Measurements from ENCODE around the gene GRIK4. TPM values are rescaled to one million over a fixed set of nuclear protein-coding genes. Genes with fewer than 3 reads are reported as not detected.

GRIK4 gene
- polyA plus RNA-seq, 1 donor from 2014 or later: not detected

GRCh38 chr11:120713296-120713695 lies 201.7 kb downstream of the GRIK4 start:
- Mint-ChIP-seq H3K4me1 (peaks cover 0 to 15% (median 5%) of the 10 kb centered on the region in 3 donors), H3K36me3 (no peaks in the 10 kb centered on the region), H3K4me3 (no peak overlapping the region), H3K9me3 (no peaks in the 10 kb centered on the region), H3K27ac (no peak overlapping the region), H3K27me3 (peaks cover 7% of the 10 kb centered on the region)

GRCh38 chr11:120714438-120714837 lies 202.9 kb downstream of the GRIK4 start:
- Mint-ChIP-seq H3K4me1 (peaks cover 0 to 15% (median 5%) of the 10 kb centered on the region in 3 donors), H3K27ac (no peak overlapping the region), H3K4me3 (peak overlapping the region in 3 of 4 donors; percentile 51 to 79 (median 57)), H3K27me3 (peaks cover 11% of the 10 kb centered on the region), H3K9me3 (no peaks in the 10 kb centered on the region), H3K36me3 (no peaks in the 10 kb centered on the region)

- no peaks in the 10 kb centered on the region for H3K9me3 Mint-ChIP-seq
- H3K36me3 Mint-ChIP-seq: no peaks in the 10 kb centered on the region
- peaks cover 0 to 13% (median 5%) of the 10 kb centered on the region in 3 donors for H3K4me1 Mint-ChIP-seq
- H3K27me3 Mint-ChIP-seq: peaks cover 18% of the 10 kb centered on the region
- H3K4me3 Mint-ChIP-seq: peak overlapping the region; percentile 51 to 95 (median 84)
- peak overlapping the region in 1 of 3 donors; percentile 71 for H3K27ac Mint-ChIP-seq
Measured at GRCh38 chr11:120715239-120715638, 203.7 kb downstream of the GRIK4 start.

- no peaks in the 10 kb centered on the region for H3K9me3 Mint-ChIP-seq
- no peaks in the 10 kb centered on the region for H3K36me3 Mint-ChIP-seq
- H3K4me3 Mint-ChIP-seq: no peak overlapping the region
- H3K27ac Mint-ChIP-seq: no peak overlapping the region
- peaks cover 0 to 13% (median 5%) of the 10 kb centered on the region in 3 donors for H3K4me1 Mint-ChIP-seq
- peaks cover 21% of the 10 kb centered on the region for H3K27me3 Mint-ChIP-seq
Measured at GRCh38 chr11:120717042-120717441, 205.5 kb downstream of the GRIK4 start.

- Mint-ChIP-seq H3K4me3 (no peak overlapping the region), H3K27ac (no peak overlapping the region), H3K36me3 (no peaks in the 10 kb centered on the region), H3K4me1 (peaks cover 0 to 13% (median 5%) of the 10 kb centered on the region in 3 donors), H3K27me3 (peaks cover 21% of the 10 kb centered on the region), H3K9me3 (no peaks in the 10 kb centered on the region)
Measured at GRCh38 chr11:120717623-120718022, 206.1 kb downstream of the GRIK4 start.

- no peak overlapping the region for H3K4me3 Mint-ChIP-seq
- H3K36me3 Mint-ChIP-seq: no peaks in the 10 kb centered on the region
- peaks cover 0 to 13% (median 5%) of the 10 kb centered on the region in 3 donors for H3K4me1 Mint-ChIP-seq
- H3K27ac Mint-ChIP-seq: no peak overlapping the region
- H3K9me3 Mint-ChIP-seq: no peaks in the 10 kb centered on the region
- peaks cover 21% of the 10 kb centered on the region for H3K27me3 Mint-ChIP-seq
Measured at GRCh38 chr11:120718171-120718570, 206.6 kb downstream of the GRIK4 start.

- no peak overlapping the region for H3K4me3 Mint-ChIP-seq
- H3K36me3 Mint-ChIP-seq: no peaks in the 10 kb centered on the region
- H3K9me3 Mint-ChIP-seq: peaks cover 0 to 2% (median 0%) of the 10 kb centered on the region in 3 donors
- H3K4me1 Mint-ChIP-seq: peaks cover 0 to 13% (median 5%) of the 10 kb centered on the region in 3 donors
- peaks cover 20% of the 10 kb centered on the region for H3K27me3 Mint-ChIP-seq
- H3K27ac Mint-ChIP-seq: no peak overlapping the region
Measured at GRCh38 chr11:120719348-120719747, 207.8 kb downstream of the GRIK4 start.

- H3K27ac Mint-ChIP-seq: no peak overlapping the region
- no peak overlapping the region for H3K4me3 Mint-ChIP-seq
- H3K4me1 Mint-ChIP-seq: peaks cover 0 to 2% (median 0%) of the 10 kb centered on the region in 3 donors
- H3K36me3 Mint-ChIP-seq: no peaks in the 10 kb centered on the region
- H3K27me3 Mint-ChIP-seq: peaks cover 16% of the 10 kb centered on the region
- H3K9me3 Mint-ChIP-seq: peaks cover 0 to 2% (median 0%) of the 10 kb centered on the region in 3 donors
Measured at GRCh38 chr11:120720760-120721159, 209.2 kb downstream of the GRIK4 start.

GRCh38 chr11:120722524-120722923 lies 211.0 kb downstream of the GRIK4 start:
- Mint-ChIP-seq H3K4me1 (peaks cover 0 to 2% (median 0%) of the 10 kb centered on the region in 3 donors), H3K36me3 (no peaks in the 10 kb centered on the region), H3K27me3 (peaks cover 14% of the 10 kb centered on the region), H3K4me3 (no peak overlapping the region), H3K27ac (no peak overlapping the region), H3K9me3 (peaks cover 0 to 2% (median 0%) of the 10 kb centered on the region in 3 donors)

- Mint-ChIP-seq H3K4me1 (peaks cover 0 to 2% (median 0%) of the 10 kb centered on the region in 3 donors), H3K4me3 (no peak overlapping the region), H3K27ac (no peak overlapping the region), H3K27me3 (peaks cover 14% of the 10 kb centered on the region), H3K9me3 (peaks cover 0 to 6% (median 6%) of the 10 kb centered on the region in 3 donors), H3K36me3 (no peaks in the 10 kb centered on the region)
Measured at GRCh38 chr11:120723751-120724150, 212.2 kb downstream of the GRIK4 start.

GRCh38 chr11:120727752-120728151 lies 216.2 kb downstream of the GRIK4 start:
- H3K4me3 Mint-ChIP-seq: no peak overlapping the region
- H3K27ac Mint-ChIP-seq: no peak overlapping the region
- peaks cover 4 to 15% (median 14%) of the 10 kb centered on the region in 3 donors for H3K9me3 Mint-ChIP-seq
- peaks cover 0 to 2% (median 0%) of the 10 kb centered on the region in 3 donors for H3K4me1 Mint-ChIP-seq
- H3K36me3 Mint-ChIP-seq: no peaks in the 10 kb centered on the region
- H3K27me3 Mint-ChIP-seq: peaks cover 2% of the 10 kb centered on the region

- no peaks in the 10 kb centered on the region for H3K4me1 Mint-ChIP-seq
Measured at GRCh38 chr11:120735035-120735434, 223.5 kb downstream of the GRIK4 start.

GRCh38 chr11:120738516-120739046 lies 227.0 kb downstream of the GRIK4 start:
- H3K27ac Mint-ChIP-seq: no peak overlapping the region
- peaks cover 0 to 2% (median 0%) of the 10 kb centered on the region in 3 donors for H3K9me3 Mint-ChIP-seq
- no peaks in the 10 kb centered on the region for H3K4me1 Mint-ChIP-seq
- no peaks in the 10 kb centered on the region for H3K36me3 Mint-ChIP-seq
- H3K4me3 Mint-ChIP-seq: no peak overlapping the region
- peaks cover 2% of the 10 kb centered on the region for H3K27me3 Mint-ChIP-seq

More at GRCh38 chr11:120735035-120735434, 223.5 kb downstream of the GRIK4 start:
- Mint-ChIP-seq H3K4me3 (no peak overlapping the region), H3K36me3 (no peaks in the 10 kb centered on the region), H3K27me3 (peaks cover 2% of the 10 kb centered on the region), H3K9me3 (peaks cover 0 to 9% (median 8%) of the 10 kb centered on the region in 3 donors), H3K27ac (no peak overlapping the region)

GRCh38 chr11:120739780-120740179 lies 228.2 kb downstream of the GRIK4 start:
- H3K4me1 Mint-ChIP-seq: no peaks in the 10 kb centered on the region
- no peak overlapping the region for H3K27ac Mint-ChIP-seq
- H3K27me3 Mint-ChIP-seq: peaks cover 4% of the 10 kb centered on the region
- H3K9me3 Mint-ChIP-seq: peaks cover 0 to 2% (median 0%) of the 10 kb centered on the region in 3 donors
- peaks cover 4% of the 10 kb centered on the region for H3K36me3 Mint-ChIP-seq
- H3K4me3 Mint-ChIP-seq: no peak overlapping the region

- H3K9me3 Mint-ChIP-seq: peaks cover 0 to 2% (median 0%) of the 10 kb centered on the region in 3 donors
- H3K4me3 Mint-ChIP-seq: no peak overlapping the region
- no peak overlapping the region for H3K27ac Mint-ChIP-seq
- H3K36me3 Mint-ChIP-seq: peaks cover 4% of the 10 kb centered on the region
- H3K27me3 Mint-ChIP-seq: peaks cover 7% of the 10 kb centered on the region
- no peaks in the 10 kb centered on the region for H3K4me1 Mint-ChIP-seq
Measured at GRCh38 chr11:120740380-120740779, 228.8 kb downstream of the GRIK4 start.

All from IgD-negative memory B cell (primary cell).